ENCODE data around the gene CD200R1. TPM values are rescaled to one million over a fixed set of nuclear protein-coding genes. Genes with fewer than 3 reads are reported as not detected.

The CD200R1 gene
- total RNA-seq, 2 experiments from 2014 or later = 0.25 TPM; not detected in 1

DNA sequence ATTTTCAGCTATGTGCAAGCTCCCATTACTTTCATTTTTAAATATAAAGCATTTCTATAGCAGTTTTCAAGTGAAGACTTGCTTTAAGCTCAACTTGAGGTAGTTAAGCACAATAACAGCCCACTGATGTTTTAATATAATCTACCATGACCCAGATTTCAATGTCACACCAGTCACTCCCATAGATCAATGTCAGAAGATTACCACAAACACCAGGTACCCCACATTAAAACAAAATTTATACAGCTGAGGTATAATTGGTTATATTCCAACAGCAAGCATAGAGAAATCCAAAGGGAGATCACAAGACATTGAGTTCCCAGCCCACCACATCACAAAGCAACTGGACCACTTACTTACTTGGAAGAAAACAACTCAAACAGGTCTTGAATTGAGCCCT is 38.7 kb upstream of the CD200R1 start:
- ChIA-PET POLR2A (interaction anchor here (0.6 to 1.0 kb wide), 3 partner anchors 9 to 1422 kb away, joined by 3 read pairs; no protein-coding TSS in a partner anchor), CTCF (ENCODE audit: unreplicated experiment) (no interaction called here)
- no peak overlapping the region for H2AFZ ChIP-seq (ENCODE audit: low read length)
- no peak overlapping the region for H3K27ac ChIP-seq (ENCODE audit: low read depth, low read length, poor library complexity, severe bottlenecking)
- H3K4me3 ChIP-seq (ENCODE audit: low read depth, low read length, poor library complexity, severe bottlenecking) = no peak overlapping the region
- intact Hi-C loops (cut with micrococcal nuclease; ENCODE audit: unreplicated experiment) = no loop called here
- no peaks in the 10 kb centered on the region for H4K20me1 ChIP-seq (ENCODE audit: insufficient read depth, low read length)
- no peak for TF ChIP-seq EZH2phosphoT487 (IDR thresholded peaks at IDR 0.05; ENCODE audit: borderline replicate concordance, low read depth, low read length)
- TF ChIP-seq, protein P1, sequence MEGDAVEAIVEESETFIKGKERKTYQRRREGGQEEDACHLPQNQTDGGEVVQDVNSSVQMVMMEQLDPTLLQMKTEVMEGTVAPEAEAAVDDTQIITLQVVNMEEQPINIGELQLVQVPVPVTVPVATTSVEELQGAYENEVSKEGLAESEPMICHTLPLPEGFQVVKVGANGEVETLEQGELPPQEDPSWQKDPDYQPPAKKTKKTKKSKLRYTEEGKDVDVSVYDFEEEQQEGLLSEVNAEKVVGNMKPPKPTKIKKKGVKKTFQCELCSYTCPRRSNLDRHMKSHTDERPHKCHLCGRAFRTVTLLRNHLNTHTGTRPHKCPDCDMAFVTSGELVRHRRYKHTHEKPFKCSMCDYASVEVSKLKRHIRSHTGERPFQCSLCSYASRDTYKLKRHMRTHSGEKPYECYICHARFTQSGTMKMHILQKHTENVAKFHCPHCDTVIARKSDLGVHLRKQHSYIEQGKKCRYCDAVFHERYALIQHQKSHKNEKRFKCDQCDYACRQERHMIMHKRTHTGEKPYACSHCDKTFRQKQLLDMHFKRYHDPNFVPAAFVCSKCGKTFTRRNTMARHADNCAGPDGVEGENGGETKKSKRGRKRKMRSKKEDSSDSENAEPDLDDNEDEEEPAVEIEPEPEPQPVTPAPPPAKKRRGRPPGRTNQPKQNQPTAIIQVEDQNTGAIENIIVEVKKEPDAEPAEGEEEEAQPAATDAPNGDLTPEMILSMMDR (conservative IDR thresholded peaks at IDR 0.05; ENCODE audit: low read length) = no peak
- peaks cover 16% of the 10 kb centered on the region for H3K4me1 ChIP-seq (ENCODE audit: insufficient read depth, low read length, poor library complexity, severe bottlenecking)
- no peak overlapping the region for H3K4me2 ChIP-seq (ENCODE audit: low read length)
- H3K9me2 ChIP-seq (ENCODE audit: insufficient read depth, low read length) = no peaks in the 10 kb centered on the region
- BruUV-seq (replicated peaks) = no TSS peak
- H3K79me2 ChIP-seq (ENCODE audit: insufficient read depth, low read depth, low read length) = peaks cover 73% of the 10 kb centered on the region
- peaks cover 88% of the 10 kb centered on the region for H3K36me3 ChIP-seq (ENCODE audit: insufficient read depth, low read length)
- no peak for DNase-seq (ENCODE audit: low spot score)
- H3K9me3 ChIP-seq (ENCODE audit: low read length) = no peaks in the 10 kb centered on the region

DNA sequence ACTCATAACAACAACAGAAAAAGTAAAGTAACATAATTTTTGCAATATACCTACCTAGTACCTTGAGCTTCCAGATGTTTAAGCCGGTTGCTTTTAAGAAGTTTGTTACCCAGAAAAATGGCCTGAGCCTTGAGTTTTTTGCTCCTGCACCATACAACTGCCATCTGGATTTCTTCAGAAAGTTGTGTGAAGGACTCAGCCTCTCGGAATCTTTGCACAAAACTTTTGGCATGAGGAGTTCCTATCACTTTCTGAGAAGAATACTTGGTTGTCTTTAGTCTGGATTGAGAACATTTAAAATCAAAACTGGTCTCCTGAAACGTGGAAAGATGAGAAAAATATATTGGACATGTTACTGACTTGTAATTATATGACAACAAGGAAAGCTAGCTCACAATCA is 33.2 kb upstream of the CD200R1 start:
- H3K79me2 ChIP-seq (ENCODE audit: insufficient read depth, low read depth, low read length) = peaks cover 25% of the 10 kb centered on the region; the same call in 1 of the 2 replicates
- no peaks in the 10 kb centered on the region for H3K4me1 ChIP-seq (ENCODE audit: insufficient read depth, low read length, poor library complexity, severe bottlenecking)
- intact Hi-C loops (cut with micrococcal nuclease; ENCODE audit: unreplicated experiment) = no loop called here
- no peak overlapping the region for H3K4me3 ChIP-seq (ENCODE audit: low read depth, low read length, poor library complexity, severe bottlenecking)
- no TSS peak for BruUV-seq (replicated peaks)
- H4K20me1 ChIP-seq (ENCODE audit: insufficient read depth, low read length) = no peaks in the 10 kb centered on the region
- POLR2A ChIA-PET = interaction anchor here (1.6 to 5.5 kb wide), 5 partner anchors 8 to 26 kb away, joined by 4 to 45 read pairs (median 22); partner anchors contain the start of gene GTPBP8
- H2AFZ ChIP-seq (ENCODE audit: low read length) = no peak overlapping the region
- CTCF ChIA-PET (ENCODE audit: unreplicated experiment) = interaction anchor here (0.6 kb wide), 1 partner anchor 10 kb away, joined by 3 read pairs; no protein-coding TSS in a partner anchor
- no peaks in the 10 kb centered on the region for H3K9me3 ChIP-seq (ENCODE audit: low read length)
- H3K27ac ChIP-seq (ENCODE audit: low read depth, low read length, poor library complexity, severe bottlenecking) = no peak overlapping the region
- no peaks in the 10 kb centered on the region for H3K9me2 ChIP-seq (ENCODE audit: insufficient read depth, low read length)
- TF ChIP-seq EZH2phosphoT487 (IDR thresholded peaks at IDR 0.05; ENCODE audit: borderline replicate concordance, low read depth, low read length) = no peak
- TF ChIP-seq, protein P1 (conservative IDR thresholded peaks at IDR 0.05; ENCODE audit: low read length) = no peak
- peaks cover 100% of the 10 kb centered on the region for H3K36me3 ChIP-seq (ENCODE audit: insufficient read depth, low read length)
- DNase-seq (ENCODE audit: low spot score) = no peak
- no peak overlapping the region for H3K4me2 ChIP-seq (ENCODE audit: low read length)

DNA sequence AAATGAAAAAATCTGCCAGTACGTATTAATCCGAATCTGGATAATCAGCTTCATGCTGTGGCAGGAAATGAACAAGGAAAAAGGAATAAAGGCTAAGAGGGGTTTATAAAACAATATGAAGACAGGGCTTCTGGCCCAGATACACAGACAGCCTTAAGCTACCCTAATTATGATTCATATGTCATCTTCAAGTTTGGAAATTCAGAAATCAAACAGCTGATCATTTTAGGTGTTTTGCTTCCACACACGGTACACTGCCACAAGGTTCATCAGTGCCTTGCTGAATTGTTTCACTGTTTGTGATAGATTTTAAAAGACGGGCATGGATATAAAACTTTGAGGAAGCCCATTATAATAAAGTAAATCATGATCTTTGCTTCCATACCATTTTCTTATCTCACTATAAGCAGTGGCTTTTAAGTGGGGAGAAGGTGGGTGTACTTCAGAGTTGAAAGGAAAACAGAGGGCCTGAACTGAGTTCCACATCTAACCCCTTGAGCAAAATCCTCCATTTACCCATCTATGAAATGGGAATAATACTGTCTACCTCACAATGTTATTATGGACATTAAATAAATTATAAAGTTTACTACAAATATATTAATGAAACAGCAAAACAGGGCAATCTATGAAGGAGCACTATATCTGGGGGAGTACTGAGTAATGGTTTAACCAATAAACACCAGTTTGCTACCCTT is 31.6 kb upstream of the CD200R1 start:
- no TSS peak for BruUV-seq (replicated peaks)
- Histone ChIP-seq H3K4me1 (ENCODE audit: insufficient read depth, low read length, poor library complexity, severe bottlenecking) (peaks cover 5% of the 10 kb centered on the region), H3K27ac (ENCODE audit: low read depth, low read length, poor library complexity, severe bottlenecking) (no peak overlapping the region), H3K4me2 (ENCODE audit: low read length) (no peak overlapping the region), H3K9me2 (ENCODE audit: insufficient read depth, low read length) (no peaks in the 10 kb centered on the region), H3K9me3 (ENCODE audit: low read length) (no peaks in the 10 kb centered on the region), H2AFZ (ENCODE audit: low read length) (no peak overlapping the region), H3K79me2 (ENCODE audit: insufficient read depth, low read depth, low read length) (peaks cover 10% of the 10 kb centered on the region; the same call in 1 of the 2 replicates), H4K20me1 (ENCODE audit: insufficient read depth, low read length) (no peaks in the 10 kb centered on the region), H3K36me3 (ENCODE audit: insufficient read depth, low read length) (peaks cover 99% of the 10 kb centered on the region), H3K4me3 (ENCODE audit: low read depth, low read length, poor library complexity, severe bottlenecking) (no peak overlapping the region)
- CTCF ChIA-PET (ENCODE audit: unreplicated experiment) = no interaction called here
- intact Hi-C loops (cut with micrococcal nuclease; ENCODE audit: unreplicated experiment) = no loop called here
- POLR2A ChIA-PET = interaction anchor here (1.2 to 5.5 kb wide), 4 partner anchors 10 to 14 kb away, joined by 3 to 45 read pairs (median 14); partner anchors contain the start of gene GTPBP8
- no peak for TF ChIP-seq EZH2phosphoT487 (IDR thresholded peaks at IDR 0.05; ENCODE audit: borderline replicate concordance, low read depth, low read length)
- TF ChIP-seq, protein P1 (conservative IDR thresholded peaks at IDR 0.05; ENCODE audit: low read length) = no peak
- DNase-seq (ENCODE audit: low spot score) = no peak
